Immature natural killer cell (primary cell): ENCODE data around the gene KLF13. TPM values are rescaled to one million over a fixed set of nuclear protein-coding genes. Genes with fewer than 3 reads are reported as not detected.
A peak's percentile ranks its signal among the peaks of the same experiment; 100 is the strongest.

ENCODE experiments used
- DNase-seq, 3 donors: peaks; one replicate each; pipeline ENCODE4 v3.0.0; 2022; ENCODE audit warnings: mixed read lengths in 1 of 3
- H3K27ac Mint-ChIP-seq, 6 donors: one replicate each; pipeline ENCODE4 v1.8.0; 2020; ENCODE audit warnings: mixed read lengths in 6 of 6, mild to moderate bottlenecking in 5 of 6, inconsistent platforms in 4 of 6, moderate library complexity in 3 of 6
- H3K27me3 Mint-ChIP-seq, 3 donors: one replicate each; pipeline ENCODE4 v1.8.0; 2020 to 2021; ENCODE audit warnings: low read depth in 3 of 3, mild to moderate bottlenecking in 3 of 3, mixed read lengths in 3 of 3, moderate library complexity in 3 of 3, inconsistent platforms in 1 of 3
- H3K36me3 Mint-ChIP-seq, 3 donors: one replicate each; pipeline ENCODE4 v1.8.0; 2020; ENCODE audit warnings: mixed read lengths in 3 of 3, inconsistent platforms in 2 of 3, mild to moderate bottlenecking in 2 of 3
- H3K4me1 Mint-ChIP-seq, 2 donors: one replicate each; pipeline ENCODE4 v1.8.0; 2020; ENCODE audit warnings: inconsistent platforms in 2 of 2, mild to moderate bottlenecking in 2 of 2, mixed read lengths in 2 of 2, moderate library complexity in 1 of 2
- H3K4me3 Mint-ChIP-seq, 5 donors: one replicate each; pipeline ENCODE4 v1.8.0; 2020; ENCODE audit warnings: mild to moderate bottlenecking in 5 of 5, mixed read lengths in 5 of 5, inconsistent platforms in 3 of 5, moderate library complexity in 3 of 5
- H3K9me3 Mint-ChIP-seq, 6 donors: one replicate each; pipeline ENCODE4 v1.8.0; 2020; ENCODE audit warnings: mild to moderate bottlenecking in 6 of 6, mixed read lengths in 6 of 6, inconsistent platforms in 4 of 6, moderate library complexity in 3 of 6
- polyA plus RNA-seq, 3 donors: library from polyadenylated mRNA; unstranded; fragments of 300-500 nt; fragmentation: Illumina TruSeq; gene quantifications; one replicate each; pipeline ENCODE4 v1.2.3, GENCODE V29; 2021

Gene KLF13
- polyA plus RNA-seq, 3 donors from 2014 or later, result 24.7 to 89.9 (median 47.2) TPM

DNA sequence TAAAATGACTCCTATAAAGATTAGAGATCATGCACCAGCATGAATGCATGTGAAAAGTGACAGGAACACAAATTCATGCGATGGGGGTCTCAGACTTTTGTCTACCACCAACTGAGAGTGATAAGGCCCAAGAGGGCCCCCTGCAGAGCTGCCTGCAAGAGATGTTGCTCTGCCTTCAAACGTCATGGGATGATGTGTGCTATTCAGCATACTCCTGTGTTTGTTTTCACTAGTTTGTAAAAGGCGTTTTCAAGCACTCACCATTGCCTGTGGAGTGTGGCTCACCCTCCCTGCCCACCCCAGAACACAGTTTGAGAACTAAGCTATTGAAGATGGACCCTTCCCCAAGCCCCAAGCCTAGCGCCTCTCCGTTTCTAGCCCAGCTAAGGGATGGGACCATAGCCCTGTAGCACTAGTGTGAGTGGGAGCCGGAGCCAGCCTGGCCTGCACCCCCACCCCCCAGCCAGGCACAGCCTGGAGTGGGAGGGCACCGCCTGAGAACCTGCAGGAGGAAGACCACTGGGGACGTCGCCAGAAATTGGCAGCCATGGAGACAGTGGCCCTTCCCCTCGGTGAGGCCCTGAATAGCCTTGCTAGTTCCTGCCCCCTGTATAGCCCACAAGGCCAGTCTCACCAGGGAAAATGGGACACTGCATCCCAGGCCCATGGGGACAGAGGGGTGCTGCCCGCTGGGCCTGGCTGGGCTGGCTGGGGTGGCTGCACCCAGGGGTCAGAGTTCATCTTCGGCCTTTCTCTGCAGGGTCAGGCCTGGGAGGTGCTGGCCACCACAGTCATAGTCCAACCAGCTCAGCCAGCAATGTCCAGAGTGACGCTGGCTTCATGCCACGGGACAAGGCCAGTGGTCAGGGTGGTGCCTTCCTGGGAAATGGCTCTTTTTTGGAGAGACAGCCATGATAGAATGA lies 22.6 kb upstream of the KLF13 start:
- H3K4me1 Mint-ChIP-seq, result peaks cover 0 to 1% of the 10 kb centered on the region in 2 donors
- H3K36me3 Mint-ChIP-seq, result no peaks in the 10 kb centered on the region
- no peaks in the 10 kb centered on the region for H3K9me3 Mint-ChIP-seq
- DNase-seq, result no peak
- no peak overlapping the region for H3K4me3 Mint-ChIP-seq
- peaks cover 1 to 5% (median 4%) of the 10 kb centered on the region in 3 donors for H3K27me3 Mint-ChIP-seq
- H3K27ac Mint-ChIP-seq, result no peak overlapping the region

GRCh38 chr15:31304751-31305365 lies 21.8 kb upstream of the KLF13 start:
- DNase-seq, result no peak
- H3K36me3 Mint-ChIP-seq, result no peaks in the 10 kb centered on the region
- no peaks in the 10 kb centered on the region for H3K9me3 Mint-ChIP-seq
- peaks cover 4 to 5% (median 4%) of the 10 kb centered on the region in 3 donors for H3K27me3 Mint-ChIP-seq
- peaks cover 0 to 1% of the 10 kb centered on the region in 2 donors for H3K4me1 Mint-ChIP-seq
- H3K27ac Mint-ChIP-seq, result peak overlapping the region in 1 of 6 donors; percentile 86
- no peak overlapping the region for H3K4me3 Mint-ChIP-seq

- H3K36me3 Mint-ChIP-seq, result no peaks in the 10 kb centered on the region
- H3K4me3 Mint-ChIP-seq, result no peak overlapping the region
- H3K9me3 Mint-ChIP-seq, result no peaks in the 10 kb centered on the region
- H3K27ac Mint-ChIP-seq, result peak overlapping the region in 1 of 6 donors; percentile 86
- H3K4me1 Mint-ChIP-seq, result peaks cover 0 to 1% of the 10 kb centered on the region in 2 donors
- no peak for DNase-seq
- H3K27me3 Mint-ChIP-seq, result peaks cover 4 to 5% (median 4%) of the 10 kb centered on the region in 3 donors
Measured at GRCh38 chr15:31305375-31305774, 21.3 kb upstream of the KLF13 start.

- Mint-ChIP-seq H3K4me3 (no peak overlapping the region), H3K36me3 (no peaks in the 10 kb centered on the region), H3K27me3 (peaks cover 4 to 5% (median 4%) of the 10 kb centered on the region in 3 donors), H3K9me3 (no peaks in the 10 kb centered on the region), H3K4me1 (peaks cover 0 to 1% of the 10 kb centered on the region in 2 donors), H3K27ac (no peak overlapping the region)
- no peak for DNase-seq
Measured at GRCh38 chr15:31305796-31306425, 20.7 kb upstream of the KLF13 start.

- Mint-ChIP-seq H3K27me3 (peaks cover 4 to 6% (median 5%) of the 10 kb centered on the region in 3 donors), H3K9me3 (no peaks in the 10 kb centered on the region), H3K4me3 (no peak overlapping the region), H3K36me3 (no peaks in the 10 kb centered on the region), H3K27ac (no peak overlapping the region), H3K4me1 (peaks cover 0 to 1% of the 10 kb centered on the region in 2 donors)
- no peak for DNase-seq
Measured at GRCh38 chr15:31306426-31307269, 20.0 kb upstream of the KLF13 start.

DNA sequence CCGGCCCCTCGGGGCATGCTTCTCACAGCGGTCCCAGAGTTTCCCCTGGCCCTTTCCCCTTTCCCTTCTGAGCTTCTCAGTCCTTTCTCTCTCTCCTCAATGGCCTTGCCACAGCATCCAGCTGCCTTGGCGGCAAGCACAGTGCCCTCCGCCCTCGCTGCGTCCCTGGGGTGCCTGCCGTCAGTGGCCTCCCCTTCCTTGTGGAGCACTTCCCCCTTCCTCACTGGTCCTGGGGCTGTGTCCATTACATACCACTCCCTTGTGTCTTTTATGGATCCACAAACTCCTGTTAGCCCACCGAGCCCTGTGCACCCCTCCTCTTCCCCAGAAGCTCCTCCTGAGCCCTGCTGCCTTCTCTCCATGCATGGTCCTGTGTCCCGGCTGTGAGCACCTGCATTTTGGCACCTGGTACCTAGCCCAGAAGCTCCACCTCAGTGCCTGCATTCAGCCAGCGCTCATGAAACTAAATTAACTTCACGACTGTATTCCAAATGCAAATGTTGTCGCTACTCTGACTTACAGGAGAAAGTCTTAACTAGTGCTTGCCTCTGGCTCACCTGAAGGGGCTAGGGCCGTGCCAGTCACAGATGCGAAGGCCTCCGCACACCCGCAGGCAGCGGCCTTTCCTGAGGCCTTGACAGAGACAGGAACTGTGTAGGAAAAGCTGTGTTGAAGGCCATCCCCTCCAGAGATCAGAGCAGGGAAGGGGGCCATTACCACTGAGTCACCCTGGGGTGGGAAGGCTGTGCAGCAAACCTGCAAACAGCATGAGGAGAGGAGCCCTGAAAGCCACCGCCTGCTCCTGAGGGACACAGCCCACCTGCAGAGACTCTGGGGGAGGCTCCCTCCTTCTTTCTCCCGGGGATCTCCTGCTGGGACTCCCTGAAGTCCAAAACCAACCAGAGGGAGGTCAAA lies 19.1 kb upstream of the KLF13 start:
- no peaks in the 10 kb centered on the region for H3K36me3 Mint-ChIP-seq
- no peak overlapping the region for H3K4me3 Mint-ChIP-seq
- H3K27me3 Mint-ChIP-seq, result peaks cover 4 to 9% (median 5%) of the 10 kb centered on the region in 3 donors
- no peak overlapping the region for H3K27ac Mint-ChIP-seq
- H3K4me1 Mint-ChIP-seq, result no peaks in the 10 kb centered on the region
- DNase-seq, result no peak
- H3K9me3 Mint-ChIP-seq, result no peaks in the 10 kb centered on the region

GRCh38 chr15:31308185-31308639 lies 18.4 kb upstream of the KLF13 start:
- peaks cover 0 to 2% (median 0%) of the 10 kb centered on the region in 6 donors for H3K9me3 Mint-ChIP-seq
- no peak overlapping the region for H3K27ac Mint-ChIP-seq
- peaks cover 4 to 9% (median 8%) of the 10 kb centered on the region in 3 donors for H3K27me3 Mint-ChIP-seq
- no peak overlapping the region for H3K4me3 Mint-ChIP-seq
- DNase-seq, result no peak
- H3K4me1 Mint-ChIP-seq, result no peaks in the 10 kb centered on the region
- H3K36me3 Mint-ChIP-seq, result no peaks in the 10 kb centered on the region

GRCh38 chr15:31309893-31310606 lies 16.6 kb upstream of the KLF13 start:
- no peaks in the 10 kb centered on the region for H3K36me3 Mint-ChIP-seq
- H3K4me3 Mint-ChIP-seq, result no peak overlapping the region
- DNase-seq, result no peak
- H3K9me3 Mint-ChIP-seq, result peaks cover 0 to 2% (median 0%) of the 10 kb centered on the region in 6 donors
- H3K27me3 Mint-ChIP-seq, result peaks cover 3 to 9% (median 6%) of the 10 kb centered on the region in 3 donors
- no peaks in the 10 kb centered on the region for H3K4me1 Mint-ChIP-seq
- H3K27ac Mint-ChIP-seq, result no peak overlapping the region

DNA sequence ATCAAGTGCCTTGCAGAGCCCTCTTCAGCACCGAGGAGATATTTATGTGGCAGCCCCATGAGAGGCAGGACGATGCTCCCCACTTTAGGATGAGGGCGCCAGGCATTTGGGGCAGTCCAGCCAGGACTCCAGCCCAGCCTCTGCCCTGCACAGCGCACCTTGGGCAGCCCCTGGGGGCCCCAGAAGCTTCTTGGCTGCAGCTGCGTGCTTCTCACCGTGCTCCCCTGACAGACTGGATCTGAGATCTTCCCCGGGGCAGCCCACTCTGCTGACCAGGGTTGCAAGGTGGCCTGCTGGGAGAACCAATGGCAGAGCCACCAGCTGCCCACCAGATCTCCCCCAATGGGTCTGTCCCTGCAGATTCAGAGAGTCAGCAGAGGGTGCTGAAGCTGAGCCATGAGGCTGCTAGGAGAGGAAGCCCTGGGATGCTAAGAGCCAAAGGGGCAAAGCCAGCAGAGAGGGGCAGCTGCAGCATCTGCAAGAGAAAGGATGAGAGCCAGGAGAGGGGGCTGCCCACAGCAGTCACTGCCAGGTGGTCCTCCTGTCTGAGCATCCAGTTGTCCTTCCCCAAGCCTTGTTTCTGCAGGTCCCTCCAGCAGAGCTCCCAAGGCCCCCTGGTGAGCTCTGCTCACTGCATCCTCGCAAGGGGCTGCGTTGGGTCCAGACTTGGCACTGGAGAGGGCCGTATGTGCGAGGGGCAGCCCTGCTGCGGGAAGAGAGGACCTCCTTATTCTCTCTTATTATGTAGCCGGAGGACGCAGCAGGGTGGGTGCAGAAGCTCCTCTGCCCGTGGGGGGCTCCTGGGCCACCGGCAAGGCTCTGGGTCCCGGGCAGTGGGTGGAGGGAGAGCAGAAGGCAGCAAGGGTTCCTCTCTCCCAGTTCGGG lies 14.7 kb upstream of the KLF13 start:
- H3K4me1 Mint-ChIP-seq, result peaks cover 8 to 9% of the 10 kb centered on the region in 2 donors
- DNase-seq, result no peak
- H3K27me3 Mint-ChIP-seq, result peaks cover 0 to 9% (median 5%) of the 10 kb centered on the region in 3 donors
- H3K36me3 Mint-ChIP-seq, result no peaks in the 10 kb centered on the region
- H3K9me3 Mint-ChIP-seq, result peaks cover 0 to 2% (median 0%) of the 10 kb centered on the region in 6 donors
- H3K4me3 Mint-ChIP-seq, result no peak overlapping the region
- no peak overlapping the region for H3K27ac Mint-ChIP-seq

DNA sequence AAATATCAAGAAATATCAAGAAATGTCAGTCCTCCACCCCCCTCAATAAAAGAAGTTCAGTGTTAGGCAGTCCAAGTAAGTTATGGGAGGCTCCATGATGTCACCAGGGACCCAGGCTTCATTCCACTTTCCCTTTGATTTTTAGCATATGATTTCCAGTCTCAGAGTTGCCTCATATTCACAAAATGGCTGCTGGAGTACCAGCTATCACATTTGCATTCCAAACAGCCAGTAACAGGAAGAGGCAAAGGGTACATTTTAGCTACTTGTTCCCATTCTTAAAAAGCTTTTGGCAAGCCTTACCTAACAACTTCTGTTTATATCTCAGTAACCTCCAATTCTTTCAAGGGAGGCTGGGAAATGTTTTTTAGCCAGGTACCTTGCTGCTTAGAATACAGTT lies 13.4 kb upstream of the KLF13 start:
- Mint-ChIP-seq H3K4me1 (peaks cover 20 to 22% of the 10 kb centered on the region in 2 donors), H3K27me3 (peaks cover 0 to 7% (median 5%) of the 10 kb centered on the region in 3 donors), H3K36me3 (no peaks in the 10 kb centered on the region), H3K4me3 (no peak overlapping the region), H3K9me3 (peaks cover 0 to 2% (median 0%) of the 10 kb centered on the region in 6 donors), H3K27ac (no peak overlapping the region)
- no peak for DNase-seq

DNA sequence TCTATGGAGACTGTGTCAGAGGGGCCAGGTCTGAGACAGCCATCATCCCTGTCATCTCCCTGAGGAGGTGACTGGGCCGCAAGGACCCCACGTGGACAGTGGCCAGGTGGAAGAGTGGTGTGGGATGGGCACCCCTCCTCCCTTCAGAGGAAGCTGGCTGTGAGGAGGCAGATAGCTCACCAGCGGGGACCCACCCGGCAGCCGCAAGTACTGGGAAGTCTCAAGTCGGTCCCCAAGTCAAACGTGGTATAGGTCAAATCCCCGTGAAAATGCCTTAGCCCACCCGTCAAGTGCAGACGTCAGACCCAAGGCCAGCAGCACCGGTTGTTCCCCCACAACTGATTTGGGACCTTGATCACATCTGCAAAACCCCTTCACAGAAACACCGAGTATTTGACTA lies 12.3 kb upstream of the KLF13 start:
- DNase-seq, result no peak
- H3K27ac Mint-ChIP-seq, result no peak overlapping the region

More for the DNA sequence above, 12.3 kb upstream of the KLF13 start:
- Mint-ChIP-seq H3K36me3 (no peaks in the 10 kb centered on the region), H3K4me1 (peaks cover 20 to 22% of the 10 kb centered on the region in 2 donors), H3K4me3 (no peak overlapping the region), H3K9me3 (peaks cover 0 to 2% (median 0%) of the 10 kb centered on the region in 6 donors), H3K27me3 (peaks cover 0 to 7% (median 6%) of the 10 kb centered on the region in 3 donors)
